Type B pancreatic cell (in vitro differentiated cells): Measurements from ENCODE around the gene RGS17. TPM values are rescaled to one million over a fixed set of nuclear protein-coding genes. Genes with fewer than 3 reads are reported as not detected.

Experiments
- DNase-seq: peaks from one replicate; pipeline ENCODE4 v3.0.0; 2021; ENCODE audit warnings: mixed read lengths; ENCODE audit not compliant: unreplicated experiment; ENCODE audit errors: extremely low spot score
- H3K27ac Mint-ChIP-seq: 2 replicates; pipeline ENCODE4 v1.8.0; 2021; ENCODE audit warnings: mild to moderate bottlenecking, mixed read lengths
- H3K27me3 Mint-ChIP-seq: 2 replicates; pipeline ENCODE4 v1.8.0; 2021; ENCODE audit warnings: mixed read lengths
- H3K36me3 Mint-ChIP-seq: 2 replicates; pipeline ENCODE4 v1.8.0; 2021; ENCODE audit warnings: mixed read lengths
- H3K4me1 Mint-ChIP-seq: one replicate; pipeline ENCODE4 v1.8.0; 2021; ENCODE audit warnings: mixed read lengths; ENCODE audit not compliant: unreplicated experiment
- H3K4me3 Mint-ChIP-seq: 2 replicates; pipeline ENCODE4 v1.8.0; 2021; ENCODE audit warnings: mild to moderate bottlenecking, mixed read lengths
- H3K9me3 Mint-ChIP-seq: 2 replicates; pipeline ENCODE4 v1.8.0; 2021; ENCODE audit warnings: mixed read lengths
- CTCF ChIP-seq: fragments of 200-600 bp; sonication (generic); conservative IDR thresholded peaks from 2 replicates; pipeline ENCODE4 v1.5.0; 2021; ENCODE audit warnings: antibody characterized with exemption, mild to moderate bottlenecking
- long read RNA-seq: library from polyadenylated mRNA; unstranded; transcript quantifications from one replicate; pipeline ENCODE4 v2.0.0, GENCODE V29; 2020
- total RNA-seq: library from RNA; stranded (reverse); gene quantifications from 2 replicates; pipeline ENCODE4 v1.2.1, GENCODE V29; 2021; ENCODE audit warnings: low replicate concordance

The RGS17 gene
- total RNA-seq = 2.3 and 3.7 TPM in 2 replicates
- long read RNA-seq, transcript RGS17-201 (5 exons, 1,636 nt) = major isoform, 8 of 10 reads
- long read RNA-seq, partial matches to known transcripts = 1 of 10 reads
- long read RNA-seq, other reads (novel, unspliced or antisense) = 1 of 10 reads

- no peak for TF ChIP-seq CTCF
- DNase-seq = no peak
- Mint-ChIP-seq H3K36me3 (peaks cover 4% of the 10 kb centered on the region), H3K27me3 (peaks cover 50% of the 10 kb centered on the region), H3K4me1 (peaks cover 14% of the 10 kb centered on the region), H3K27ac (peak within 1 kb of the TSS; percentile 49), H3K4me3 (peak within 1 kb of the TSS; percentile 98), H3K9me3 (no peaks in the 10 kb centered on the region)
Measured at GRCh38 chr6:153131037-153131981, at the start of gene RGS17. Gene RGS17 (minus strand): TSS chr6:153131282. CDS start chr6:153044018, 87,264 bp downstream.

- no peaks in the 10 kb centered on the region for H3K36me3 Mint-ChIP-seq
- H3K4me1 Mint-ChIP-seq = no peaks in the 10 kb centered on the region
- no peak overlapping the region for H3K27ac Mint-ChIP-seq
- no peak for DNase-seq
- peaks cover 3% of the 10 kb centered on the region for H3K27me3 Mint-ChIP-seq
- H3K4me3 Mint-ChIP-seq = no peak overlapping the region
- TF ChIP-seq CTCF = no peak
- H3K9me3 Mint-ChIP-seq = no peaks in the 10 kb centered on the region
Measured at GRCh38 chr6:153172815-153173214, 41.7 kb upstream of the RGS17 start.

GRCh38 chr6:153170511-153170910 lies 39.4 kb upstream of the RGS17 start:
- H3K36me3 Mint-ChIP-seq = no peaks in the 10 kb centered on the region
- peaks cover 3% of the 10 kb centered on the region for H3K27me3 Mint-ChIP-seq
- H3K27ac Mint-ChIP-seq = peak overlapping the region; percentile 39
- peaks cover 10% of the 10 kb centered on the region for H3K4me1 Mint-ChIP-seq
- DNase-seq = no peak
- no peaks in the 10 kb centered on the region for H3K9me3 Mint-ChIP-seq
- H3K4me3 Mint-ChIP-seq = no peak overlapping the region
- no peak for TF ChIP-seq CTCF

- peaks cover 3% of the 10 kb centered on the region for H3K27me3 Mint-ChIP-seq
- DNase-seq = no peak
- TF ChIP-seq CTCF = no peak
- H3K4me1 Mint-ChIP-seq = peaks cover 10% of the 10 kb centered on the region
- H3K27ac Mint-ChIP-seq = no peak overlapping the region
- no peak overlapping the region for H3K4me3 Mint-ChIP-seq
- H3K9me3 Mint-ChIP-seq = no peaks in the 10 kb centered on the region
- no peaks in the 10 kb centered on the region for H3K36me3 Mint-ChIP-seq
Measured at GRCh38 chr6:153167907-153168306, 36.8 kb upstream of the RGS17 start.

GRCh38 chr6:153167061-153167891 lies 36.2 kb upstream of the RGS17 start:
- Mint-ChIP-seq H3K27ac (no peak overlapping the region), H3K4me3 (no peak overlapping the region), H3K4me1 (peaks cover 10% of the 10 kb centered on the region), H3K27me3 (peaks cover 4% of the 10 kb centered on the region), H3K9me3 (no peaks in the 10 kb centered on the region), H3K36me3 (no peaks in the 10 kb centered on the region)
- no peak for TF ChIP-seq CTCF
- no peak for DNase-seq
